ENCODE results near the gene DNAJB14.

DNAJB14 gene

GRCh38 chr4:99943904-99944437 is 2.4 kb downstream of the DNAJB14 start:
- no peak for DNase-seq

- DNase-seq = no peak
Measured at GRCh38 chr4:99938243-99938753, 8.1 kb downstream of the DNAJB14 start.

GRCh38 chr4:99934891-99935290 is 11.5 kb downstream of the DNAJB14 start:
- DNase-seq = no peak

- no peak for DNase-seq
Measured at GRCh38 chr4:99927566-99927965, 18.9 kb downstream of the DNAJB14 start.

GRCh38 chr4:99921174-99921573 is 25.2 kb downstream of the DNAJB14 start:
- no peak for DNase-seq

- no peak for DNase-seq
Measured at GRCh38 chr4:99918656-99919055, 27.8 kb downstream of the DNAJB14 start.

GRCh38 chr4:99917575-99917974 is 28.8 kb downstream of the DNAJB14 start:
- no peak for DNase-seq

GRCh38 chr4:99915449-99915848 is 31.0 kb downstream of the DNAJB14 start:
- no peak for DNase-seq

- DNase-seq = no peak
Measured at GRCh38 chr4:99894998-99895397, 51.4 kb downstream of the DNAJB14 start.

GRCh38 chr4:99894161-99894997 is 52.0 kb downstream of the DNAJB14 start, which contains the start of gene LAMTOR3:
Gene LAMTOR3 (minus strand): TSS chr4:99894427. CDS start chr4:99893963, 464 bp downstream.
- DNase-seq = peak; percentile 73

GRCh38 chr4:99893839-99894160 is 52.6 kb downstream of the DNAJB14 start:
- DNase-seq = no peak

- no peak for DNase-seq
Measured at GRCh38 chr4:99893029-99893428, 53.4 kb downstream of the DNAJB14 start.

GRCh38 chr4:99891351-99891750 is 55.1 kb downstream of the DNAJB14 start:
- no peak for DNase-seq

- DNase-seq = no peak
Measured at GRCh38 chr4:99887837-99888236, 58.6 kb downstream of the DNAJB14 start.

GRCh38 chr4:99886146-99886545 is 60.3 kb downstream of the DNAJB14 start:
- DNase-seq = no peak

- no peak for DNase-seq
Measured at GRCh38 chr4:99885687-99886086, 60.7 kb downstream of the DNAJB14 start.

GRCh38 chr4:99885063-99885664 is 61.3 kb downstream of the DNAJB14 start:
- no peak for DNase-seq

GRCh38 chr4:99879458-99879857 is 67.0 kb downstream of the DNAJB14 start:
- no peak for DNase-seq

GRCh38 chr4:99878604-99879003 is 67.8 kb downstream of the DNAJB14 start:
- no peak for DNase-seq

GRCh38 chr4:99876946-99877345 is 69.5 kb downstream of the DNAJB14 start:
- DNase-seq = no peak

- no peak for DNase-seq
Measured at GRCh38 chr4:99875071-99875470, 71.3 kb downstream of the DNAJB14 start.

GRCh38 chr4:99872570-99872969 is 73.8 kb downstream of the DNAJB14 start:
- DNase-seq = no peak

- no peak for DNase-seq
Measured at GRCh38 chr4:99868126-99868596, 78.3 kb downstream of the DNAJB14 start.

GRCh38 chr4:99863804-99864203 is 82.6 kb downstream of the DNAJB14 start:
- no peak for DNase-seq
